Forelimb muscle (tissue), 1 donor: ENCODE data around the gene SMIM22. TPM values are rescaled to one million over a fixed set of nuclear protein-coding genes. Genes with fewer than 3 reads are reported as not detected.
A peak's percentile ranks its signal among the peaks of the same experiment; 100 is the strongest.

Source experiments
- DNase-seq: peaks from one replicate; pipeline ENCODE4 v3.0.0-alpha.2; 2013; ENCODE audit warnings: low read depth
- polyA plus RNA-seq: library from polyadenylated mRNA; unstranded; fragments of 120-200 nt; gene quantifications from one replicate; pipeline ENCODE4 v1.2.1, GENCODE V29; 2013; ENCODE audit not compliant: insufficient read length

The SMIM22 gene
- polyA plus RNA-seq, 1 donor: not detected

DNA sequence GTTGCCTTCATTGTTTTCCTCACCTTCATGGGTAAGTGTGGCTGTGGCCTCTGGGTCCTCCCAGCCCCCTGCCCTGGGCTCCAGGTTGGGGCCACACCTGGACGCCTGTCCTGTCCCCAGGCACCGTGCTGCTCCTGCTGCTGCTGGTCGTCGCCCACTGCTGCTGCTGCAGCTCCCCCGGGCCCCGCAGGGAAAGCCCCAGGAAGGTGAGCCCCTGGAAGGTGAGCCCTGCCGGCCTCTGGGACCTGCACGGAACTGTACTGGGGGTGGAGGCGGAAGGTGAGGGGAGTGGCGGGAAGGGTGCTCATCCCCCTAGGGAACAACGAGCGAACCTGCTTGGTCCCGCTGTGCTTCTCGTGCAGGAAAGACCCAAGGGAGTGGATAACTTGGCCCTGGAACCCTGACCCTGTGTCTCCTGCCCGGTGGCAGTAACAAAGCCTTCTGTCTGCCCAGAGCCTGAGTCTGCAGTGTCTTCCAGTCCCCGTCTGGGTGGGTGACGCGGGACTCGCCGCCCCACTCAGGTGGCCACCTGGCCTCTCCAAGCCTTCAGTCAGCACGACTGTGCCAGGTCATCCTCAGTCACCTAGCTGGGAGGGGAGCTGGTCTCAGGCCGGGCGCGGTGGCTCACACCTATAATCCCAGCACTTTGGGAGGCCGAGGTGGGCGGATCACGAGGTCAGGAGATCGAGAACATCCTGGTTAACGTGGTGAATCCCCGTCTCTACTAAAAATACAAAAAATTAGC, 831 bp downstream of the SMIM22 start:
- no peak for DNase-seq

DNA sequence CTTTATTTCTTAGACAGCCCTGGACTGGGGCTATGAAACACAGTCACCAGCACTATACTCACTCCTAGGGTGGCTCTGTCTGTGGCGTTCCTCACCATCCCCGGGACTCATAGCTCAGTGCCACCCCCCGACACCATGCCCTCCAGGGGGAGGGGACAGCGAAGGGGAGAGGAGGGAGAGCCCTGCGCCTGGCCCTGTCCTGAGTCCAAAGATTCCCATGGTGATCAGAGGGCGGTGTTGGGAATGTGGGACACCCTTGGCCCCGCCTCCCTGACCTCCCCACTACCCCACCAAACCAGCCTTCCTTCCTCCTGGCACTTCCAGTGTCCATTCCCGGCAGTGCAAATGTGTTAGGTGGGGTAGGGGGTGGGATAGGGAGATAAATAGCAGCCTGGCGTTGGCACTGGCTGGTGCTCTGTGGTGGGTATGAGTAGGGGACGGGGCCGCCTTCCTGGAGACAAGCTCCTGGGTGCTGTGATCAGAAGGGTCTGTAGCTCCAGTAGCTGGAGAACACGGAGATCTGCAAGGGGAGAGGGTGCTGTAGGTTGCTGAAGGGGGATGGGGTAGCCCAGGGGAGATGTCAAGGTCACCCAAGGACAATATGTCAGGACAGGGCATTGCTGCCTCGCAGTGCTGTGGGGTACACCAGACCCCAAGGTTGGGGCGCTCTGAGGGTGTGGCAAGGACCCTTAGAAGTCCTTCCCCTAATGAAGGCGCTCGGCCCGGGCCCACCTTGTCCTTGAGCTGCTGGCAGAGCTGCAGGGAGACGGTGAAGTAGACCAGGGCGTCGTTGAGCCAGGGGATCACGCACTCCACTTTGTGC, 2.0 kb downstream of the SMIM22 start:
- DNase-seq: no peak

DNA sequence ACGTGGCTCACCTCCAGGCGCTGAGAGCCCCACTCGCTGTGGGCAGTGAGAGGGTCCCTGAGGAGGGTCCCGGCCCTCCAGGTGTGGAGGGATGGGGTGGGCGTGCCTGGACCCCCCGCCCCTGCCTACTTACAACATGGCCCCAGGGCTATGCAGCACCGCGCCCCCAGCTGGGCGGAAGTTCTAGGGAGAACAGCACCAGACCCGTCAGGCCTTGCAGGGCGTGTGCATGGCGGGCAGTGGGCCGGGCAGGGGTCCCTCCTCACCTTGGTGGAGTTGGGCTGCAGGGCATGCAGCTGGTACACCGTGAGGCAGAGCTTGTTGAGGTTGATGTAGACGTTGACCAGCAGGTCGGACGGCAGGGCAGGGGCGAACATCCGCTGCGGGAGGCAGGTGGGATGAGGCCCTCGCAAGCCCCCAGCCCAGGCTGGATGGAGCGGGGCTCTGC, 2.7 kb downstream of the SMIM22 start:
- no peak for DNase-seq

GRCh38 chr16:4798456-4798855, 3.3 kb downstream of the SMIM22 start:
- DNase-seq: no peak

GRCh38 chr16:4799171-4799855, 4.1 kb downstream of the SMIM22 start:
- DNase-seq: no peak

- no peak for DNase-seq
Observed at GRCh38 chr16:4800290-4801041, 5.3 kb downstream of the SMIM22 start.

- no peak for DNase-seq
Observed at GRCh38 chr16:4801051-4801961, 6.1 kb downstream of the SMIM22 start.

GRCh38 chr16:4801962-4802658, 6.9 kb downstream of the SMIM22 start, which contains the start of gene ROGDI:
Gene ROGDI, minus strand, starts transcription at chr16:4802633. Its CDS starts 62 bp downstream, at chr16:4802571.
- DNase-seq: no peak

GRCh38 chr16:4802659-4803287, 7.6 kb downstream of the SMIM22 start:
- peak; percentile 74 for DNase-seq

DNA sequence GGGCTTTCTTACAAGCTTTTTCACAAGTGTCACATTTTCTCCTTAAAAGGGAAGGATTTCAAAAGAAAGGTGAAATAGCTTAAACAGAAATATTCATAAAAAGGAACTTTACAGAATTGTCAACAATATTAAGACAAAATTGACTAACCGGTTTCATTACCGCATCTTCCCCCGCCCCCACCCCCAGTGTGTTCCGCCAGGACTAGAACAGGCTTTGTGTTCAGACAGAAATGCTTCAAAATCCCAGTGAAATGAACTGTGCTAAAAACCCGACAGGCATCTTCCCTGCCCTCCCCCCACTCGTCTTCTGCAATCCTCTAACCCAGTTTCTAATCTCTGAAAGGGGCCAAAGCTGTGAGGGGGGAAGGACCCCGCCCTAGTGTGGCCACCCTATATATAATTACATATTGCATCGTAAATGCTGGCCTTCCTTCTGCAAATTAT, 8.3 kb downstream of the SMIM22 start:
- DNase-seq: no peak

DNA sequence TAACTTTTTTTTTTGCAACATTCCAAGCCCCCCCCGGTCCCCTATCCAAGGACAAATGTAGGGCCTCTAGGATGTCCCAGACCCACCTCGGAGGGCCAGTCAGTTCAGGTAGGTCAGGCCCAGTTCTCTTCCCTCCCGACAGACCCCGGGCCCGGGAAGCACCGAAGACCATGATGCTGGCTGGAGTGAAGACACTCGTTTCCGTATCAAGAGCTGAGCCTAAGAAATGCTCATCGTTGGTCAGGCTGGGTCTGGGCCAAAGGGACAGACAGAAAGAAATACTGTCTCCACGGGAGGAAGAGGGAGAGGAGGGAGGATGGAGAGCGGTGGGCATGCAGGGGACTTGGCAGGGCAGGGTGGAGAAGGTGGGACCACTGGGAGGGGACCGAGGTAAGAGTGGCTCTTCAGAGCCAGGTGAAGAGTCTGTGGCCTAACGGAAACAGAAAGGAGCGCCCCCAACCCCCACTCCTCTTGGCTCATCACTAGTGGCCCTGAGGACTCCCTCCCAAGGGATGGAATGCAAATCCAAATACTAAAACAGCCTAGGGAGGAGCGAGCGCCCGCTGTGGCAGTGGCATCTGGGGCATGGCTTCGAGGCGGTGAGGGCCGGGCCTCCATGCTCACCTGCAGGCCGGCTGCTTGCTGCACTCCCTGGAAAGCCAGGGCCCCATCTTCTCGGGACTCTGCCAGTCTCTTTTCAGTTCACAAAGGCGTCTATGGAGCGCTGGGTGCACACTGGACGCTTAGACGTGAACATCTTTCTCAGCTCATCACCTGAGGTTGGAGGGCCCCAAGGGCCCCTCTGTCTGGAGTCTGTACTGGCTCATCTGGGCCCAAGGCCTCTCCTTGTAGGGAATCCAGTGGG, 9.0 kb downstream of the SMIM22 start:
- no peak for DNase-seq

GRCh38 chr16:4805231-4805630, 10.1 kb downstream of the SMIM22 start:
- DNase-seq: no peak

DNA sequence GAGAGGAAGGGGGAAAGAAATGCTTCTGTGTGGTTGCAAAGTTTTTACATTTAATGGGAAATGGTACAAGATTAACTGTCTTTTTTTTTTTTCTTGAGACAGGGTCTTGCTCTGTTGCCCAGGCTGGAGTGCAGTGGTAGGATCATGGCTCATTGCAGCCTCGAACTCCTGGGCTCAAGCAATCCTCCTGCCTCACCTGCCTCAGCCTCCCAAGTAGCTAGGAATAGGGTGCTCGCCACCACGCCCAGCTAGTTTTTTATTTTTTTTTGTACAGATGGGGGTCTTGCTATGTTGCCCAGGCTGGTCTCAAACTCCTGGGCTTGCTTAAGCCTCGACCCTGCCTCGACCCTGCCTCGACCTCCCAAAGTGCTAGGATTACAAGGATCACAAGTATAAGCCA, 11.1 kb downstream of the SMIM22 start:
- DNase-seq: no peak

DNA sequence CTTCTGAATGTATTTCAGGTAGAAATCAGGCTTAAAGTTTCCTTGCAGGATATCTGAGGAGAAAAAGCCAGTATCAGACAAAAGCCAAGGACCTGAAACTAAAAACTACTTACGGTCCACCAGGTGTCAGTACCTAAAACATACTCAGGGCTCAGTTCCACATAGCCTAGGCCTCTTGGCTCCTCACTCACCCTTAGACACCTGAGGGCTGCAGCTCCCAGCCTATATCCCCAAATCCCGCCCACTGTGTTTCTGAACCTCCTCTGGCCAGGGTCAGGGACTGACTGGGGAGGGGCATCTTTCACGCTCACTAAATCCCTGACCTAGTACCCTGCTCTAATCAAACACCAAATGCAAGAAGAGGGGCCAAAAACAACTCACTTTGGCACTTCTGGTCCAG, 16.1 kb downstream of the SMIM22 start:
- DNase-seq: no peak

DNA sequence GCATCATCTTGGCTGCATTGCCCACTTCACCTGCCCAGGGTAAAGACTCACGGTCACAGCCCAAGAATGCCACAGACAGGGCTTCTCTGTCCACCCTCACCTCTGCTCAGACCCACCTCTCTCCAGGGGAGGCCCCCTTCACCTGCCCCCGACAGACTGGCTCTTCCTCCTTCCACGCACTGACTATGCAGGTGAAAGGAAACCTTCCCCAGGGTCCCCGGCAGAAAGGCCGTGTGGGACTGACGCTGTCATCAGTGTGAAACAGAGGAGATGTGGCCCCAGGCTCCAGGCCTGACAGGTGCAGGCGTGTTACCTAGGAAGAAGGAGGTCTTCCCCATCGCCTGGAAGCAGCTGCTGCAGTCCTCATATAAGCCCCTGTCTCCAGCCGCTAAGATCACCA, 16.6 kb downstream of the SMIM22 start:
- DNase-seq: no peak

- no peak for DNase-seq
Observed at GRCh38 chr16:4813251-4814003, 18.3 kb downstream of the SMIM22 start.

- DNase-seq: no peak
Observed at GRCh38 chr16:4814046-4814445, 18.9 kb downstream of the SMIM22 start.
